Sigmoid colon (tissue), 4 donors: Measurements from ENCODE around the gene DTD1.

Experiments
- CTCF ChIP-seq, 4 experiments: fragments of 450-650 bp in 3 of 4; fragments of 200-600 bp in 1 of 4; IDR thresholded peaks; one replicate each; pipeline ENCODE4 v1.5.1; 2016 to 2019; ENCODE audit warnings: antibody characterized with exemption in 4 of 4, mild to moderate bottlenecking in 3 of 4, moderate library complexity in 2 of 4
- EP300 ChIP-seq, 4 donors: sonication (generic); formaldehyde crosslinking; IDR thresholded peaks; one replicate each; pipeline ENCODE4 v1.6.1; 2017; ENCODE audit warnings: antibody characterized with exemption in 4 of 4
- POLR2A ChIP-seq, 2 donors: fragments of 450-650 bp; IDR thresholded peaks; one replicate each; pipeline ENCODE4 v1.6.1; 2016; ENCODE audit warnings: antibody characterized with exemption in 2 of 2, mild to moderate bottlenecking in 2 of 2, moderate library complexity in 2 of 2

GRCh38 chr20:18694071-18694470 lies 106.2 kb downstream of the DTD1 start:
- TF ChIP-seq CTCF (IDR thresholded peaks at IDR 0.05) (no peak), EP300 (IDR thresholded peaks at IDR 0.05) (no peak), POLR2A (IDR thresholded peaks at IDR 0.05) (no peak)
